CD4-positive, alpha-beta T cell treated with Interleukin-15 for 1 hour (primary cell): ENCODE results near the gene BBS9.
"Not testable (repeated sequence)": the region's sequence is repeated elsewhere in the genome, so short reads cannot be mapped to it uniquely, and the experiment has no call there.

Experiments
- DNase-seq: peaks from one replicate; pipeline ENCODE4 v3.0.0-alpha.2; 2020

Gene BBS9

DNA sequence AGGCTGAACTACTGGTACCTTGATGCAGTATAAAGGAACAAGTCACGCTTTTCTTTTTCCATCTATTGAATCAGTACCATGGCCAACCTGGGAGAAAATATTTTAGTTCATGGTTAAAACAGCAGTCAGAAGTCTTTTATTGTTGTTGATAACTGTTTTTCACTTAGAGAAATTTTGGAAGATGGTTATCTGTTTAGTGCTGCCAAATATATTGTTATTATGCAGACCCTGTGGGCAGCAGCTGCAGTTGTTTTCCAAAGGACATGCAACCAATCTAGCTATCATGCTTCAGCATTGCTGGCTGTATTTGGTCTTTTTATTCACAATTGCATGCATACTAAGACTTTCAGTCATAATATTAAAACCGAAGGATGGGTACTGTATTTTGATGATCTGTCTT is 169.5 kb downstream of the BBS9 start:
- no peak for DNase-seq

- DNase-seq, result no peak
Measured at GRCh38 chr7:33299425-33299824, 170.1 kb downstream of the BBS9 start.

DNA sequence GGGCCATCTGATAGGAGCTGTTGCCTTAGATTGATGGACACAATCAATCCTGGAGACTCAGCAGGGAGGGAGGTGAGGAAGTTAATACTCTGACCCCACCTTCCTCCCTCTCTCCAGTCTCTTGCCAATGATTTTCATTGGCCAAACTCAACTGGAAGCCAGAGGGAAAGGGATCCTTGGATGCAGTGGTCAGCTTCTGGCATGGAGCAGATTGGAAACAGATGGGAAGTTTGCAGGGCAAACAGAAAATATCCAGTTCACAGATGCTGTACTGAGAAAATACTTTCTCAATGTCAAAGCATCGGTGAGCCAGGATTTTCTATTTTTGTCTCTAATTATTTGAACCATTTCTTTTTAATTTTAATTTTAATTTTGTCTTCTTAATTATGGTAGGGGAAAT is 170.8 kb downstream of the BBS9 start:
- DNase-seq, result no peak

DNA sequence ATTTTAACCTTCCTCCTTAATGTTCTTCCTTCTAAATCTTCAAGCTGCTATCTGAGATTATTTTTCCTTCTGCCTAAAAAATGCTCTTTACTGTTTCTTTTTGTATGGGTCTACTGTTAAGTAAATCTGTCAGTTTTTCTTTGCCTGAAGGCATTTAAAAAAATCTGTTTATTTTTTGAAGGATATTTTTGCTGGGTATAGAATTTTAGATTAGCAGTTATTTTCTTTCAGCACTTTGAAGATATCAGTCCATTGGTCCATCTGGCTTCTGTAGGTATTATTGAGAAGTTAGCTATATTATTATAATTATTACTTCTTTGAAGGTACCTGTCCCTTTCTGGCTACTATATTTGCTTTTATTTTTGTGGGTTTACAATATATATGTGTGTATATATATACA is 171.4 kb downstream of the BBS9 start:
- DNase-seq, result no peak

GRCh38 chr7:33303978-33304557 is 174.7 kb downstream of the BBS9 start:
- not testable (repeated sequence) for DNase-seq

DNA sequence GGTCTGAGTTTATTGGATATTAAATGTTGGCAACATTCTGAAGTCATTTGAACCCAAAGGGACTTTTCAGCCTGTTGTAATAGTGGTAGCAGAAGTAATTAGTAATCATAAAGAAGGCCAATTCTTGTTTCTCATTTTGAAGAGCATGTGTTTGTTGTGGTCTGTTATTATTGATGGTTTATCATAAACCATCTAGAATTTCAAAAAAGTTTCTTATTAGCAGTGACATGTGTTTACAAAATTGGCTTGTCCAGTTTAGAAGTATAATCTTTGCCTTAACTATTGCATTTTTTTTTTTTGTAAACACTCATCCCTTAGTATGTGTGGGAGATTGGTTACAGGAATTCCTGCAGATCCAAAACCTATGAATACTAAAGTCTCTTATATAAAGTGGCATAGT is 177.8 kb downstream of the BBS9 start:
- DNase-seq, result no peak

DNA sequence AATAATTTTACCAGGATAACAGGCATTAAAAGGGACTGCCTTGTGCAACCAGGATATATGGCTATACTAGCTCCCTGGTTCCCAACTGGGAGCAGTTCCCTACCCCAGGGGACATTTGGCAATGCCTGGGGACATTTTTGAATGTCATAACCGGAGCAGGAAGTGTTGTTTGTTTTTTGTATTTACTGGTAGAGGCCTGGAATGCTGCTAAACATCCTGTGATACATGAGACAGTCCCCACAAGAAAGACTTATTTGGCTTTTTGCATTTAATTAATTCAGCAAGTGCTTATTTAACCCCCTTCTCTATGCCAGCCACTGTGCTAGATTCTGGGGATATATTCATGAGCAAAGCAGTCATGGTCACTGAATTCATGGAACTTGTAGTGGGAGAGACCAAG is 181.2 kb downstream of the BBS9 start:
- no peak for DNase-seq

- no peak for DNase-seq
Measured at GRCh38 chr7:33325754-33326484, 196.6 kb downstream of the BBS9 start.

GRCh38 chr7:33326485-33326848 is 197.1 kb downstream of the BBS9 start:
- no peak for DNase-seq

DNA sequence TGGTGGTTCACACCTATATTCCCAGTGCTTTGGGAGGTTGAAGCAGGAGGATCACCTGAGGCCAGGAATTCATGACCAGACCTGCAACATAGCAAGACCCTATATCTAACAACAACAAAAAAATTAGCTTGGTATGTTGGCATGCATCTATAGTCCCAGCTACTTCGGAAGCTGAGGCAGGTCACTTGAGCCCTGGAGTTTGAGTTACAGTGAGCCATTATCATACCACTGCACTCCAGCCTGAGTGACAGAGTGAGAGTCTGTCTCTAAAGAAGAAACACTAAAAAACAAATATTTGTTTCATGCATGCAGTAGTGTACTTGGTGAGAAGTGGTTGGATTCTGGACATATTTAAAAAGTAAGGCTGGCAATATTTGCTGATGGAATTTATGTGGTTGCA is 198.1 kb downstream of the BBS9 start:
- no peak for DNase-seq

DNA sequence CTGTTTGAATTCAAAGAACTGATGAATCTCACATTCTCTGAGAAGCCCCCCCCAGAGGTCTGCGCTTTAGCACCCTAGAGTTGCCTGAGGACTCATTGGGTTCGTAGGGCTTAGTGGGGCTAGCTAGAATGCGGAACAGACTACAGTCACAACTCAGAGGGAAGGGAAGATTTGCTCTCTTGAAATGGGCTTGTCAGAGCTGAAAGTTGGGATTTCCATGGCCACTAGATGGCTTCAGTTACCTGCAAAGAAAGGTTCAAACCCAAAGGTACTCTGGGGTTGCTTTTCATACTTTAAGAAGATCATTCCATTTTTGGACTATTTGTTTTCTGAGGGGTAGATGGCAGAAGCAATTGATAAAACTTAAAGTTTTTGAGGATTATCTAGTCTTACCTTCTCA is 205.0 kb downstream of the BBS9 start:
- no peak for DNase-seq

- DNase-seq, result no peak
Measured at GRCh38 chr7:33336820-33337219, 207.5 kb downstream of the BBS9 start.

DNA sequence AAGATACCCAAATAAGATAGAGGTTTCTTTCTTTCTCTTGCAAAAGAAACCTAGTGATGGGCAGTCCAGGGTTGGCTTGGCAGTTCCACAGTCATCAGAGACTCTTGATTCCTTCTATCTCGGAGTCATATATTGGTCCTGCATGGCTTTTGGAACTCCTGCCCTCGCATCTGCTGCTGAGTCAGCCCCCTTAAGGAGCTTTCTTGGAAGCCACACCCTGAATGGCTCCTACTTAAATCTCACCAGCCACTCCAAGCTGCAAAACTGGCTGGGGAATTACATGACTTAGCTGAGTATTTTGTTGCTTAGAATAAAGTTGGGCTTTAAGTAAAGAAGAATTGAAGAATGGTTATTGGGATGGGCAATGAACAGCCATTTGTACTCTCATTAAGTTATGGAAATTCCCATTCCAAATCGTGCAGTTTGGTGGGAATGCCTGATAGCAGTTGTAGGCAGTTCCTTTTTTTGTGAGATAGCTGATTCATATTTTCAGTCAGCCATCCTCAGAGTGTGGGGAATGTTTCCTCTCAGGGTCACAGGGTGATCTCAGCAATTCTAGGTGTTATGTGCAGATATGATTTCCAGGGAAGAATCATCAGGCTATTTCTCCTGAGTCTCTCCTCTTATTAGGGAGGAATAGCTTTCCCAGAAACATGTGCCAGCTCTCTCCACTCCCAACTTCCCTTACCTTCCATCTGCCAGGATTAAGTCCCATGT is 209.9 kb downstream of the BBS9 start:
- DNase-seq, result no peak

- DNase-seq, result no peak
Measured at GRCh38 chr7:33346055-33346454, 216.7 kb downstream of the BBS9 start.

DNA sequence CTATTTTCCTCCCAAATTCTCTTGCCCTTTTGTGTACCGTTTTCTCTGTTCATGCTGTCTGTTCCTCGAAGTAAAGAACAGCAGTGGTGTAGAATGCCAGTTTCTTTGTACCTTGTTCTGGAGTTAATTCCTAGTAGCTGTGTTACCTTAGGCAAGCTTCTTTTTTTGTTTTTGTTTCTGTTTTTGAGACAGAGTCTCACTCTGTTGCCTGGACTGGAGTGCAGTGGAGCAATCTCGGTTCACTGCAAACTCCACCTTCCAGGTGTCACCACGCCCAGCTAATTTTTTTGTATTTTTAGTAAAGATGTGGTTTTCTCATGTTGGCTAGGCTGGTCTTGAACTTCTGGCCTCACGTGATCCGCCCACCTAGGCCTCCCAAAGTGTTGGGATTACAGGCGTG is 221.2 kb downstream of the BBS9 start:
- no peak for DNase-seq

GRCh38 chr7:33351709-33352108 is 222.3 kb downstream of the BBS9 start:
- no peak for DNase-seq

DNA sequence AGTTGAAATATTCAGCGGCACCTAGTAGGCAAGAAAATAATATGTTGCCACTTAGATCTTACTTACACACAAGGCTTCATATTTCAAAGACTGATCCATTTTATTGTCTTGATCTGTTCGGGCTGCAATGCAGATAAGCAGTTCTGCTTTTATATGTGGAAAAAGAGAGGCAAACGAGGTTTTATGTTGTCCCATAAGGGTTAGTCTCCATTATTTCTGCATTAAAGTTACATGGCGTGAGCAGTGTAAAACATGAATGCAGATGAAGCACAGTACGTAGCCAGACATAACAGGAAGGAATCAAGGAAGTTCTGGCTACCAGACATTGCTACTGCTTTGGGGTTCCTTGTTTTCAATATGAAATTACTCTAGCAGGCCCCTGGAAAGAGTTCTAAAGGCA is 224.8 kb downstream of the BBS9 start:
- DNase-seq, result no peak

DNA sequence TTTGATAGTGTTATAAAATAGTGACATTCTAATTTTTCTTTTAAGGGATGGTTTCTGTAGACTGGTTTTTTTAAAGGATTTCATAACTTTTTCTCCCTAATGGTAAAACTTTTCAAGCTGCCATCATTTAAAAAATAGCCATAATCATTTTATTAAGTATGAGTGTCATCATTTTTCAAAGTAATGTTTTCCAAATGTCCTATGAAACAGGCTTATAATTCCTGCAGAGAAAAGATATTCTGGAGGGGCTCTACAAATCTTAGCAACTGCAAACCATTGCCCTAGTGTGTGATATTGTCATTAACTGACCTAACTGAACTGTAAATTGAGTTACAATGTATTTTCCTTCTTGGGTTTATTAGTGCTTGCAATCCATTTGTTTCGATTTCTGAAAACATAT is 226.0 kb downstream of the BBS9 start:
- no peak for DNase-seq

- no peak for DNase-seq
Measured at GRCh38 chr7:33356336-33356735, 227.0 kb downstream of the BBS9 start.

DNA sequence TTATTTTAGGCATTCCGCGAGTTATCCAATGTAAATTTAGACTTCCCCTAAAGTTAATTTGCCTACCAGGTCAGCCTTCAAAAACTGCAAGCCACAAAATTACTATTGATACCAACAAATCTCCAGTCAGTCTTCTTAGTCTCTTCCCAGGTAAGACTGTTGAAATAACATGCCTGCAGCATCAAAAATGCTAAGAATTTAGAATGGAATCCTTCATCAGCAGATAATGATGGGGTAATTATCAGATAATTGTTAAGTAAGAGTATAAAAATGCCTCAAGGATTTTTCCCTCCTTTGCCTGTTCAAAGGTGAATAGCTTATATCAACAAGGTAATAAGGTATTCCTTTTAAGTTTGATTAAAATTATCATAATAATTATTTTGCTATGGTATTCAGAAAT is 228.5 kb downstream of the BBS9 start:
- no peak for DNase-seq

DNA sequence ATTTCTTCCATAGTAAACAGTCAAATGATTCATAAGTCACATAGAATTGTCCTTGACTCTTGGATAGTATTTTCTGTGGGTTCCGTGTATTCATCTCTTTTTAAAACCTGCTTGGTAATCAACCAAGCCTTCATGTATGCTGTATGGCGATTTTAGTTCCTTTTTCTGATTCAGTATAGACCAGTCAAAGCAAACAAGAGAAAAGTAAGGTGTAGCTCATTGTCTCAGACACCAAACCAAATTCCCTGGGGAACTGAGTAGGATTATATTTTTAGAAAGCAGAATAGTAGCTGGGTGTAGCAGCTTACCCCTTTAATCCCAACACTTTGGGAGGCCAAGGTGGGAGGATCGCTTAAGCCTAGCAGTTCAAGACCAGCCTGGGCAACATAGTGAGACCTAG is 240.5 kb downstream of the BBS9 start:
- DNase-seq, result no peak

- no peak for DNase-seq
Measured at GRCh38 chr7:33373195-33373594, 243.8 kb downstream of the BBS9 start.

GRCh38 chr7:33379891-33380525 is 250.6 kb downstream of the BBS9 start:
- no peak for DNase-seq

- no peak for DNase-seq
Measured at GRCh38 chr7:33388332-33388731, 259.0 kb downstream of the BBS9 start.
